Muscle layer of colon (tissue), 2 donors: ENCODE measurements around the gene CHMP6.

Experiments
- H3K27ac ChIP-seq: one replicate; pipeline ENCODE4 v1.7.0; 2013; ENCODE audit warnings: low read depth, mild to moderate bottlenecking, low read length, moderate library complexity
- H3K27me3 ChIP-seq, 2 donors: one replicate each; pipeline ENCODE4 v1.7.0; 2013; ENCODE audit warnings: low read length in 2 of 2, mild to moderate bottlenecking in 2 of 2; ENCODE audit not compliant: insufficient read depth in 2 of 2, control insufficient read depth in 1 of 2
- H3K36me3 ChIP-seq: one replicate; pipeline ENCODE4 v1.7.0; 2013; ENCODE audit warnings: mild to moderate bottlenecking, low read length; ENCODE audit not compliant: insufficient read depth
- H3K4me1 ChIP-seq: one replicate; pipeline ENCODE4 v1.7.0; 2013; ENCODE audit warnings: mild to moderate bottlenecking, low read length; ENCODE audit not compliant: insufficient read depth
- H3K4me3 ChIP-seq, 2 donors: one replicate each; pipeline ENCODE4 v1.7.0; 2013; ENCODE audit warnings: low read length in 2 of 2, low read depth in 1 of 2, mild to moderate bottlenecking in 1 of 2, moderate library complexity in 1 of 2
- H3K9ac ChIP-seq: one replicate; pipeline ENCODE4 v1.7.0; 2013; ENCODE audit warnings: low read length
- H3K9me3 ChIP-seq: one replicate; pipeline ENCODE4 v1.7.0; 2013; ENCODE audit warnings: mild to moderate bottlenecking, low read length
- donor health status: abdominal sarcoma.
- donor health status: Adenocarcinoma of cecum.

The CHMP6 gene

DNA sequence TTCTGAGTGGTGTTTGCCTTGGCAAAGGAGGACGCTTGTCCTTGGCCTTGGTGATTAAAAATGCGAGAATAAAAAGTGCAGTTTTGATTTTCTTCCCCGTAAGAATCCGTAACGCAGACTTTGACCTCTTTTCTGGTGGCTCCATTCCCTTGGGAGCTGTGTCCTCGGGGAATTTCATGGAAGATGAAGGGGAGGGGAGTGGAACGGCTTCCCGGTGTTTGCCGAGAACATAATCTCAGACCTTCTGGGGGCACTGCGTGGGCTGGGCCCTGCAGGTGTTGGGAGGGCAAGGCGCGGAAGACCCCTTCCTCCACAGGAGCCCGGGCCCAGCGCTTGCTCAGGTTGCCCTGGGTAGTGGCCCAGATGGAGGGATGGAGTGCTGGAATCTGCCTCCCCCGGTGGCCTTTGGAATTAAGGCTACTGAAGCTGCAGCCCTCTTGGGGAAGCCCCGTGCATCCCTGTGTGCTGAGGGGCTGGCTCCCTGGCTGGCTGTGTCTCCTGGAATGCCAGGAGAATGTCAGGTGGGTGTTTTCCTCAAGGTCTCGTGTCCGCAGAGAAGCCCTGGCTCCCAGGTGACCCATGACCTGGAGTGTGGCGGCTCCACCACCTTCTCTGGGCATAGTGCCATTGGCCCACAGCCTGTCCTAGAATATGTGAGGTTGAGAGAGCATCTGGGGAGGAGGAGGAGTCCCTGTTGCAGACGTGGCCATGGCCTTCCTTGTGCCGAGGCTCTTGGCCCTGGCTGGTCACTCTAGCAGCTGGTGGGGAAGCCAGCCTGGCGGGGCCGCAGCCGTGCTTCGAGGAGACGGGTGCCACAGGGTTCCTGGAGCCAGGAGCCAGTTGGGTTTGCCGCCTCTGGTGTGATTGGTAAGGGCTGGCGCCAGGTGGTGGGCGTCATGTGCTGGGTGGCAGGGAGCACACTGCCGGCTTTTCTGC lies 46.4 kb downstream of the CHMP6 start:
- Histone ChIP-seq H3K9me3 (no peaks in the 10 kb centered on the region), H3K27me3 (no peaks in the 10 kb centered on the region), H3K36me3 (no peaks in the 10 kb centered on the region), H3K9ac (no peak overlapping the region), H3K27ac (peak overlapping the region; percentile 84), H3K4me1 (peaks cover 64% of the 10 kb centered on the region), H3K4me3 (peak overlapping the region in 1 of 2 donors; percentile 12)

DNA sequence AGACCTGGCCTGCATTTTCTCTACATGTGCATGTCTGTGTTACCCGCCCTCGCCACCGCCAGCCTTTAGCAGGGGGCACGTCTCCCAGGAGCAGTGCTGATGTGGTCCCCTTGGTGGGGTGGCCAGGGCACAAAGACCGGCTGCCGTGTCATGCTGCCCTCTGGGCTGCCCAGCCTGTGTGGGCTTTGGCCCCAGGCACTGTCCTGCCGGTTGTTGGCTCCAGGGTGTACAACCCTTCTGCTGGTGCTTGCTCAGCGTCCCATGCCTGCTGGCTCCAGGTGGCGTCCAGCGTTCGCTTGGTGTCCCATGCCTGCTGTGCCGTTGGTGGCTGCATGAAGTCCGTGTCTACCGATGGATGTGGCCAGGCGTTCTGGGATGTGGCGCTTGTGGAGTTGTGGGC lies 47.5 kb downstream of the CHMP6 start:
- H3K27ac ChIP-seq: peak overlapping the region; percentile 84
- no peak overlapping the region for H3K9ac ChIP-seq
- H3K36me3 ChIP-seq: no peaks in the 10 kb centered on the region
- no peaks in the 10 kb centered on the region for H3K9me3 ChIP-seq
- H3K27me3 ChIP-seq: no peaks in the 10 kb centered on the region
- H3K4me3 ChIP-seq: no peak overlapping the region
- peaks cover 63% of the 10 kb centered on the region for H3K4me1 ChIP-seq

DNA sequence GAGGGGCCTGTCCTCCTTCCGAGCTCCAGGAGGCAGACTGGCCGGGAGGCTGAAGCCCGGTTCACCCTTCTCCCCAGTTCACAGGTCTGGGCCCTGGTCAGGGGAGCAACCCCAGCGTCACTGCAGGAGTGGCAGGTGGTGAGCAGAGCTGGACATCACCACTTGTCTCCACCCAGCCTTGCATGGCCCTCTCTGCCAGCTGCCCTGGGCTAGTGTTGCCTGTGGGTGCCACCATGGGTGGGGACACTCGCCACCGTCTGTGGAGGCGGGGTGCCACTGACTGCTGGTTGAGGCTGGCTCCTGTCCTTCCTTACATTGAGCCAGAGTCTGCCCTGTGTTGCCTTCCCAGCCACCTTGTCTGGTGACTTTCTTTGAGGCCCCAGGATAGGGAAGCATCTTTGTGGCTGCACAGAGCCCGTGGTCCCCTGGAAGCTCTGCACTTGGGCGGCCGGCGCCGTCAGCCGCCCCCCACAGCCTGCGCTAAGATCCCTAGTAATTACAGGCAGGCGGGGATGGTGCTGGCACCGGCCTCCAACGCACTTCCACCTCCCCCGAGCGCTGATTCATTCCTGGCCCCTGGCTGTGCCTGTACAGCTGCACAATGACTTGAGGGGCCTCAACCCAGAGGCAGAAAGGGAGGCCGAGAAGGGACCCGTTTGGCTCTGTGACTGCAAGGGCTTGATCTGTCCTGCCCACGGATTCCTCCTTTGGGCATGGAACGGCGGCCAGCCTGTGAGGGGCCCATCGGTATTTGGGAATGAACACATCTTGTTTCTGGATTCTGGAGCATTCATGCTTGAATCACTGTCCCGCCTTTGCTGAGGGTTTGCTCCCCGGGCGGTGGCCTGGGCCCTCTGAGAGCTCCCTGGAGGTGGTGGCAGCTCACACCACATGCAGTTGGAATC lies 48.5 kb downstream of the CHMP6 start:
- no peaks in the 10 kb centered on the region for H3K36me3 ChIP-seq
- H3K4me3 ChIP-seq: peak overlapping the region in 1 of 2 donors; percentile 2
- peak overlapping the region; percentile 59 for H3K27ac ChIP-seq
- no peaks in the 10 kb centered on the region for H3K9me3 ChIP-seq
- H3K4me1 ChIP-seq: peaks cover 71% of the 10 kb centered on the region
- H3K27me3 ChIP-seq: no peaks in the 10 kb centered on the region
- no peak overlapping the region for H3K9ac ChIP-seq

DNA sequence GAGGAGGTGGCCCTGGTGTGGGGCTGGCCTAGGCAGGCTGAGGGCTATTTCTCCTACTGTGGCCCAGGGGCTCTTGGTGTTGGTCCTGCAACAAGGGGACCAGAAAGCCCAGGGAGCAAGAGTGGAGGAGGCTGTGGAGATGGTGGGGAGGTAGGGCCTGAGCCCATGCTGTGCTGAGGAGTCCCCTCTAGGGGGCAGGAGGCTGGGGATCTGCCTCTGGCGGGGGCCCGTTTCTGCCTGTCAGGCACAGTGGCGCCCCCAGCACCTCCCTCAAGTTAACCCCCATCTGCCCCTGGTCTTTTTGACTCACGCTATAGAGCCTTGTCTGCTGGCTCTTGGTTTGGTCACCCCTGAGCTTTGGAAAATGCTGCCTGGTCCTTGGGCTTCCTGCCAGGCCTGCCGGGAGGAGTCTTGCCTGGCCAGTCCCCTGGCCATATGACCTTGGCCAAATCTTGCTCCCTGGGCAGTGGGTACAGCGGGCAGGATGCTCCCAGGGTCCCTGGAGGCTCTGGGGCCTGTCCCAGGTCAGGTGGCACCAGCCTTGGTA lies 49.2 kb downstream of the CHMP6 start:
- peak overlapping the region; percentile 59 for H3K27ac ChIP-seq
- peak overlapping the region in 1 of 2 donors; percentile 2 for H3K4me3 ChIP-seq
- peaks cover 79% of the 10 kb centered on the region for H3K4me1 ChIP-seq
- H3K27me3 ChIP-seq: no peaks in the 10 kb centered on the region
- no peak overlapping the region for H3K9ac ChIP-seq
- no peaks in the 10 kb centered on the region for H3K36me3 ChIP-seq
- H3K9me3 ChIP-seq: no peaks in the 10 kb centered on the region

DNA sequence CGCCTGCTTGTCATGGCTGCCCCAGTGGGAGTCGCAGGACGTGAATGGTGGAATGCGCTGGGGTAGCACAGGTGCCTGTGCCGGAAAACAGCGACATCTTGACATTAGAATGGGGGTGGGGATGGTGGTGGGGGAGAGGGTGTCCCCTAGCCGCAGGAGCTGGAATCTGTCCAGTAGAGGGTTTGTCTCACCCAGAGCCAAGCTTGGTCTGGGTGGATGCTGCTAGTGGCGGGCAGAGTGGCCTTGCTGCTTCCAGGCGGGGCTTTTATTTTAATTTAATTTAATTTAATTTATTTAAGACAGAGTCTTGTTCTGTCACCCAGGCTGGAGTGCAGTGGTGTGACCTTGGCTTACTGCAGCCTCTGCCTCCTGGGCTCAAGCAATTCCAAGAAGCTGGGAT lies 51.0 kb downstream of the CHMP6 start:
- H3K36me3 ChIP-seq: no peaks in the 10 kb centered on the region
- peaks cover 78% of the 10 kb centered on the region for H3K4me1 ChIP-seq
- no peaks in the 10 kb centered on the region for H3K27me3 ChIP-seq
- no peak overlapping the region for H3K4me3 ChIP-seq
- H3K9me3 ChIP-seq: no peaks in the 10 kb centered on the region
- H3K27ac ChIP-seq: no peak overlapping the region
- no peak overlapping the region for H3K9ac ChIP-seq

DNA sequence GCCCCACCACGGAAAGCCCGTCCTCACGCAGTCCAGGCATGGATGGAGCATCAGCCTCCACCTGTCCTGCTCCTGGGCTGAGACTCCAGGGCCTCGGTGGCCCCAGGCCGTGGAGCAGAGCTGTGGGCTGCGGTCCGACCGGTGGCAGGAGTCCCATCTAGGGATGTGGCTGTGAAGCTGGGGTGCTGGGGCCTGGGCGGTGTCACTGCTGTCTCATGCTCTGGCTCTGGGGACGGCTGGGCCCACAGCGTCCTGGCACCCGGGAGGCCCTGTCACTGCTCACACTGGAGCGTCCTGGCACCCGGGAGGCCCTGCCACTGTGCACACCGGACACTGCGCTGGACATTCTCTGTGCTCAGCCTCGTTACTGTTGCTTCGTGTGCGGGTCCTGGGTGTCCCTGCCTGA lies 51.7 kb downstream of the CHMP6 start:
- no peak overlapping the region for H3K9ac ChIP-seq
- no peak overlapping the region for H3K27ac ChIP-seq
- H3K36me3 ChIP-seq: no peaks in the 10 kb centered on the region
- no peaks in the 10 kb centered on the region for H3K27me3 ChIP-seq
- no peak overlapping the region for H3K4me3 ChIP-seq
- H3K9me3 ChIP-seq: no peaks in the 10 kb centered on the region
- H3K4me1 ChIP-seq: peaks cover 78% of the 10 kb centered on the region

DNA sequence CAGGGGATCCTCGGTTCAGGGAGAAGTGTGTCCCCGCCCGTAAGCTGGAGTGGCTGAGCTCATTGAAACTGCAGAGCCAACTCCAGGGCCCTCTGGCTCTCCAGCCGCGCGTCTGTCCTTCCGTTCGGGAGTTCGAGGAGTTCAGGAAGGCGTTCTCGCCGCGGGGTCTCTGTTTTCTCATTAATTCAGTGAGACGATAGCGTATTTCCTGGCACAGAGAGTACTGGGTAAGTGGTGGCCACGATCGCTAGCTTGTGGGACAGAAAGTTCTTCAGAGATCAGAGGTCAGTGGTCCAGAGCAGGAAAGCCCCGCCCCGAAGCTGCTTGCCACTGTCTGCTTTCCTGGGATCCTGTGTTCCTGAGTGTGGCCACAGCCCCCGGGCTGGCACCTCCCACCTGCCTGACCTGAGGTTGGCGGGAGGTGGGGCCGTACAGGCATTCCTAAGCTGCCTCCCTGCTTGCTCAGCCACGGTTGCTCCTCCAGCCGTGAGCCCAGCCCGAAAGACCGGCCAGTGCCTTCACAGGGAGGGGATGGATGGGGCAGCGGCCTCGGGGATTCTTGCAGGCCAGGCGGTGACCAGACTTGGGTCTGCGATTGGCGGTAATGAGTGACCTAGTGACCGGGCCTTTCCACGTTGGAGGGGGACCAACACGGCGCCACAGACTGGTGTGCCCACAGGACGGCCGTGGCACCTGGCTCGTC lies 52.2 kb downstream of the CHMP6 start:
- Histone ChIP-seq H3K9ac (no peak overlapping the region), H3K4me1 (peaks cover 77% of the 10 kb centered on the region), H3K4me3 (no peak overlapping the region), H3K36me3 (no peaks in the 10 kb centered on the region), H3K27ac (peak overlapping the region; percentile 60), H3K9me3 (no peaks in the 10 kb centered on the region), H3K27me3 (no peaks in the 10 kb centered on the region)

DNA sequence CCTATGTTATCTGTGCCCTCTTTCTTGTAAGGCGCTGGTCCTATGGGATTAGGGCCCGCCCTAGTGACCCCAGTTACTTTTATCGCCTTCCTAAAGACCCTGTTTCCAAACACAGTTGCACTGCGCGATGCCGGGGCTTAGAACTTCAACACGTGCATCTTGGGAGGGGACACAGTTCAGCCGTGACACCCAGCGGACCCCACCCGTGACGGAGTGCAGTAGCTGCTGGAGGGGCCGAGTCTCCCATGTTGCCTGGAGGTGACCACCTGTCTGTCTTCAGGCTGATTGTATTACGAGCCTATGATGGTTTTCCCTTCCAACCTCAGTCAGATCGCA lies 52.8 kb downstream of the CHMP6 start:
- H3K9ac ChIP-seq: no peak overlapping the region
- no peaks in the 10 kb centered on the region for H3K36me3 ChIP-seq
- H3K27ac ChIP-seq: peak overlapping the region; percentile 60
- no peaks in the 10 kb centered on the region for H3K27me3 ChIP-seq
- no peaks in the 10 kb centered on the region for H3K9me3 ChIP-seq
- peak overlapping the region in 1 of 2 donors; percentile 38 for H3K4me3 ChIP-seq
- peaks cover 72% of the 10 kb centered on the region for H3K4me1 ChIP-seq

DNA sequence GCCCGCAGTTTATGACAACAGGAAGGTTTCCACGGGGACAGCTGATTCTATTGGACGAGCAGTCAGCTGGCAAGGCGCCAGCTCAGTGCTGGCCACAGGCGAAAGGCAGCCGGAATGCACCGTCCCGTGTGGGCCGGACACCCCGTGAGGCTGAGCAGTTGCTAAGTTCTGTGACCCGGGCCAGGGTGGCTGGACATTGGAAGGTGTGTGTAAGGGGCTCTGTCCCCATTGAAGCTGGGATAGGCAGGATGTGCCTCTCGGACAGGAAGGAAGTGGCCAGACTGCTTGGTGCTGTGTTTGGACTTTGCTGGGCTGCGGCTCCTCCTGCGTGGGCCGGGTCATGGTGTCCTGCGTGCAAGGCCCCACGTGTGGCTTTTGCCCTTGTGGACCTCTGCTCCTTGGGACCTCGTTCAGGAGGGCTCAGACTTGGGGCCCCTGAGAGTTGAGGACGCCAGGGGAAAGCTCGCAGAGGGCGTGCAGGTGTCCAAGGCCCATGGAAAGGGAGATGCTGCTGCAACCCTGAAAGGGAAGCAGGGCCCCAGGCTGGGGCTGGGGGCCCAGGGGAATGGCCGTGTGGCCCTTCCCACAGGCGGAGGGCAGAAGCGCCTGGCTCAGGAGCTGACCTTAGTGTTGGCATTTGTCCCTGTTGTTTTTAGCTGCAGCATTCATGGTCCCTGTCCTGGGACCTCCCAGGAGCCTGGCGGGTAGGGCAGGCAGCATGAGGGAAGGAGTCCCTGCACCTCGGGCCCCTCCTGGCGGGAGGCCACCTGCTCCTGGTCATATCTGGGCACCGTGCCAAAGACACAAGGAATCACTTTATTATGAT lies 53.3 kb downstream of the CHMP6 start:
- Histone ChIP-seq H3K27ac (peak overlapping the region; percentile 69), H3K4me3 (peak overlapping the region; percentile 2 to 38), H3K36me3 (no peaks in the 10 kb centered on the region), H3K4me1 (peaks cover 66% of the 10 kb centered on the region), H3K9me3 (no peaks in the 10 kb centered on the region), H3K9ac (no peak overlapping the region), H3K27me3 (no peaks in the 10 kb centered on the region)

DNA sequence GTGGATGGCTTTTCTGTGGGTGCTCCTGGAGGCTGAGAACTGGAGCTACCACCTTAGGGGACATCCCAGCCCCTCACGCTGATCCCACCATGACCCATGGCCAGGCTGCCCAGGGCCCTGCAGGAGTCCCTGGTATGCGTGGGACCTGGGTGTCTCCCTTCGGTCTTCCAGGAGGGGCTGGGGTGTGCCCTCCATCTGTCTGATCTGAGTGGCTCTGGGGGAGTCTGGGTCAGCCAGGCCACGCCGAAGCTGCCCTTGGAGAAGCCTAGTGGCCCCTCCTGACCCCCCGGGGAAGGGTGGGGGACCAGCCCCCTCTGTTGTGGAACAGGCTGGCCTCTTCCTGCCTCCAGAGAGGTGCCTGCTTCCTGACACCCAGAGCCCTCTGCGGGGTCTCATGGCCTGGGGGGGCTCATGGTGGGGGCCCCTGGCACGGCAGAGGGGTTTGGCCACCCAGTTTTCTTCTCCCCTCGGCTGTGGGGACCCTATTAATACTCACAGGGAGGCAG lies 54.0 kb downstream of the CHMP6 start:
- no peaks in the 10 kb centered on the region for H3K9me3 ChIP-seq
- H3K4me3 ChIP-seq: peak overlapping the region; percentile 2 to 38
- no peaks in the 10 kb centered on the region for H3K36me3 ChIP-seq
- peak overlapping the region; percentile 69 for H3K27ac ChIP-seq
- H3K9ac ChIP-seq: no peak overlapping the region
- no peaks in the 10 kb centered on the region for H3K27me3 ChIP-seq
- H3K4me1 ChIP-seq: peaks cover 59% of the 10 kb centered on the region
